ENCODE results near the gene TICAM1. TPM values are rescaled to one million over a fixed set of nuclear protein-coding genes. Genes with fewer than 3 reads are reported as not detected.

TICAM1 gene
- total and polyA plus RNA-seq, 2 experiments from 2014 or later = 0.32 to 0.38 TPM

- H3K27ac Mint-ChIP-seq = no peak overlapping the region
Observed at GRCh38 chr19:4844348-4845179, 13.1 kb upstream of the TICAM1 start.

More at GRCh38 chr19:4844348-4845179, 13.1 kb upstream of the TICAM1 start:
- Histone ChIP-seq H4K20me1 (replicated peaks; ENCODE audit: insufficient read depth) (no peaks in the 10 kb centered on the region), H2AFZ (no peak overlapping the region), H3K27me3 (ENCODE audit: insufficient read depth) (no peaks in the 10 kb centered on the region), H3K4me2 (no peak overlapping the region), H3K36me3 (ENCODE audit: insufficient read depth) (peaks cover 9% of the 10 kb centered on the region; the same call in 1 of the 2 replicates), H3F3A (replicated peaks; ENCODE audit: low read depth) (no peaks in the 10 kb centered on the region), H3K9me2 (ENCODE audit: insufficient read depth) (no peaks in the 10 kb centered on the region), H3K4me3 (no peak overlapping the region), H3K79me2 (replicated peaks; ENCODE audit: insufficient read depth) (no peaks in the 10 kb centered on the region), H3K27ac (ENCODE audit: low read depth) (no peak overlapping the region), H3K4me1 (ENCODE audit: insufficient read depth) (no peaks in the 10 kb centered on the region)
- Mint-ChIP-seq H3K27me3 (ENCODE audit: insufficient read depth, low read depth, poor library complexity) (peaks cover 12% of the 10 kb centered on the region), H3K4me1 (no peaks in the 10 kb centered on the region), H3K36me3 (ENCODE audit: low read depth) (peaks cover 58% of the 10 kb centered on the region; the same call in 2 of the 3 replicates), H3K9me3 (no peaks in the 10 kb centered on the region), H3K4me3 (no peak overlapping the region)
- DNase-seq (ENCODE audit: low spot score) = no peak
- no peak for ATAC-seq
- TF ChIP-seq ZNF331 (CRISPR knock-in tag; IDR thresholded peaks at IDR 0.05; ENCODE audit: low read depth) = no peak
- TF ChIP-seq CREB1 (CRISPR knock-in tag; IDR thresholded peaks at IDR 0.05; ENCODE audit: low read depth) = no peak
- TF ChIP-seq STAT1 (IDR thresholded peaks at IDR 0.05; ENCODE audit: unreplicated experiment) = no peak
- no peak for TF ChIP-seq ZNF114 (CRISPR knock-in tag; IDR thresholded peaks at IDR 0.05)
- no peak for TF ChIP-seq POLR2AphosphoS5 (IDR thresholded peaks at IDR 0.05; ENCODE audit: low read depth)
- TF ChIP-seq ETS1 (IDR thresholded peaks at IDR 0.05) = no peak
- TF ChIP-seq REST (IDR thresholded peaks at IDR 0.05; ENCODE audit: unreplicated experiment) = no peak
- no peak for TF ChIP-seq CTCF (conservative IDR thresholded peaks at IDR 0.05; ENCODE audit: low read depth in 2 of 2)
- no peak for TF ChIP-seq ZNF462 (CRISPR knock-in tag; IDR thresholded peaks at IDR 0.05)
- no peak for TF ChIP-seq NANOG (IDR thresholded peaks at IDR 0.05; ENCODE audit: borderline replicate concordance)
- no peak for TF ChIP-seq JUNB (IDR thresholded peaks at IDR 0.05; ENCODE audit: unreplicated experiment)
- TF ChIP-seq EZH2phosphoT487 (IDR thresholded peaks at IDR 0.05; ENCODE audit: unreplicated experiment) = no peak
- TF ChIP-seq EZH2 (IDR thresholded peaks at IDR 0.05; ENCODE audit: low read depth, unreplicated experiment) = no peak

Data from GM23338 (cell line).